CD4-positive, alpha-beta memory T cell (primary cell): ENCODE data around the gene SLC35F6. TPM values are rescaled to one million over a fixed set of nuclear protein-coding genes. Genes with fewer than 3 reads are reported as not detected.

Source experiments
- CTCF ChIA-PET: fragments of 350-600 bp; sonication (Branson Sonifier 250); formaldehyde crosslinking; loops from one replicate; lab custom pipeline; 2021; ENCODE audit warnings: inconsistent platforms; ENCODE audit not compliant: partially characterized antibody; lab: Charles Lee
- POLR2A ChIA-PET: fragments of 350-600 bp; sonication (Branson Sonifier 250); formaldehyde crosslinking; loops from one replicate; lab custom pipeline; 2021; ENCODE audit not compliant: partially characterized antibody; lab: Charles Lee
- DNase-seq, 5 donors: peaks; one replicate each; pipeline versions ENCODE4 v3.0.0 to v3.0.0-alpha.2; 2020 to 2022; ENCODE audit warnings: mixed read lengths in 1 of 5
- H3K27ac ChIP-seq: one replicate; pipeline ENCODE4 v1.7.0; 2013; ENCODE audit warnings: low read depth, low read length
- H3K27me3 ChIP-seq: 2 replicates; pipeline ENCODE4 v1.7.0; 2013; ENCODE audit warnings: mild to moderate bottlenecking, low read length, moderate library complexity; ENCODE audit not compliant: insufficient read depth
- H3K36me3 ChIP-seq: 2 replicates; pipeline ENCODE4 v1.7.0; 2013; ENCODE audit warnings: mild to moderate bottlenecking, low read length, moderate library complexity; ENCODE audit not compliant: insufficient read depth
- H3K4me1 ChIP-seq: 2 replicates; pipeline ENCODE4 v1.7.0; 2013; ENCODE audit warnings: mild to moderate bottlenecking, low read length, moderate library complexity; ENCODE audit not compliant: insufficient read depth
- H3K4me3 ChIP-seq, 2 donors: one replicate each; pipeline ENCODE4 v1.7.0; 2013; ENCODE audit warnings: low read length in 2 of 2, mild to moderate bottlenecking in 1 of 2
- H3K9me3 ChIP-seq, 2 donors: one replicate each; pipeline ENCODE4 v1.7.0; 2013; ENCODE audit warnings: low read length in 2 of 2, control low read depth in 1 of 2; ENCODE audit not compliant: control insufficient read depth in 1 of 2
- H3K27ac Mint-ChIP-seq, 7 donors: one replicate each; pipeline ENCODE4 v1.8.0; 2020 to 2021; ENCODE audit warnings: mixed read lengths in 7 of 7, mild to moderate bottlenecking in 6 of 7, inconsistent platforms in 3 of 7, moderate library complexity in 3 of 7
- H3K27me3 Mint-ChIP-seq, 2 donors: one replicate each; pipeline ENCODE4 v1.8.0; 2020 to 2021; ENCODE audit warnings: mixed read lengths in 2 of 2
- H3K36me3 Mint-ChIP-seq, 2 donors: one replicate each; pipeline ENCODE4 v1.8.0; 2020 to 2021; ENCODE audit warnings: mixed read lengths in 2 of 2, inconsistent platforms in 1 of 2, mild to moderate bottlenecking in 1 of 2
- H3K4me1 Mint-ChIP-seq, 4 donors: one replicate each; pipeline ENCODE4 v1.8.0; 2020 to 2021; ENCODE audit warnings: mixed read lengths in 4 of 4, mild to moderate bottlenecking in 1 of 4
- H3K4me3 Mint-ChIP-seq, 8 donors: one replicate each; pipeline ENCODE4 v1.8.0; 2020 to 2021; ENCODE audit warnings: mixed read lengths in 8 of 8, mild to moderate bottlenecking in 7 of 8, moderate library complexity in 6 of 8, inconsistent platforms in 3 of 8
- H3K9me3 Mint-ChIP-seq, 8 donors: one replicate each; pipeline ENCODE4 v1.8.0; 2020 to 2021; ENCODE audit warnings: mixed read lengths in 8 of 8, mild to moderate bottlenecking in 5 of 8, inconsistent platforms in 3 of 8, moderate library complexity in 1 of 8
- intact Hi-C: fragments of 100-400 bp; cut with micrococcal nuclease; formaldehyde crosslinking; loops from one replicate; pipeline ENCODE4 v1.15.1; 2023
- polyA plus RNA-seq, 2 donors: library from polyadenylated mRNA; unstranded; fragments of 300-500 nt; fragmentation: Illumina TruSeq; gene quantifications; one replicate each; pipeline ENCODE4 v1.2.3, GENCODE V29; 2021
- total RNA-seq, 2 experiments: library from RNA; stranded (reverse); gene quantifications; one replicate each; pipeline ENCODE4 v1.2.3, GENCODE V29; 2021

SLC35F6 gene
- total and polyA plus RNA-seq, 4 experiments from 2014 or later = 4.8 to 22.2 (median 13.5) TPM

DNA sequence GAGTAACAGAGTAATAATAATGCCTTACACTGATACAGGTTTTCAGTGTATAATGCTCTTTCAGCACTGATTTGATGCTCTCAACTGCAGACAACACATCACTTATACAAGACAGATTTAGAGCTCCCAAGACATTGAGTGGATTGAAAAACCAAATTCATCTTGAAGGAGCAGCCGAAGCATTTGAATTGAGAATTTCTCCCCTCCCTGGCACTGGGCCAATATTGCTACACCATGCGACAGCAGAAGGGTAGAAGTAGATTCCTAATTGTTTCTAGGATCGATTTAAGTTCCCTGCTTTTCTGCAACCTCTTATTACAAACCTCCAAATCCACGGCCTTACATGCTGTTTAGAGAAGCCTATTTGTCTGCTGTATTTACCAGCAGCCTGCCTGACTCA, 37.2 kb downstream of the SLC35F6 start:
- POLR2A ChIA-PET = no interaction called here
- H3K4me1 Mint-ChIP-seq = no peaks in the 10 kb centered on the region
- H3K27me3 Mint-ChIP-seq = no peaks in the 10 kb centered on the region
- H3K27ac Mint-ChIP-seq = peak overlapping the region in 1 of 7 donors; percentile 48
- no peaks in the 10 kb centered on the region for H3K36me3 Mint-ChIP-seq
- no peak for DNase-seq
- H3K4me3 Mint-ChIP-seq = no peak overlapping the region
- H3K4me1 ChIP-seq = no peaks in the 10 kb centered on the region
- no peaks in the 10 kb centered on the region for H3K9me3 ChIP-seq
- no peak overlapping the region for H3K4me3 ChIP-seq
- intact Hi-C loops = no loop called here
- H3K27me3 ChIP-seq = no peaks in the 10 kb centered on the region
- CTCF ChIA-PET = no interaction called here
- H3K36me3 ChIP-seq = no peaks in the 10 kb centered on the region
- H3K27ac ChIP-seq = no peak overlapping the region
- no peaks in the 10 kb centered on the region for H3K9me3 Mint-ChIP-seq

GRCh38 chr2:26801796-26802195, 37.7 kb downstream of the SLC35F6 start:
- CTCF ChIA-PET = no interaction called here
- POLR2A ChIA-PET = no interaction called here

DNA sequence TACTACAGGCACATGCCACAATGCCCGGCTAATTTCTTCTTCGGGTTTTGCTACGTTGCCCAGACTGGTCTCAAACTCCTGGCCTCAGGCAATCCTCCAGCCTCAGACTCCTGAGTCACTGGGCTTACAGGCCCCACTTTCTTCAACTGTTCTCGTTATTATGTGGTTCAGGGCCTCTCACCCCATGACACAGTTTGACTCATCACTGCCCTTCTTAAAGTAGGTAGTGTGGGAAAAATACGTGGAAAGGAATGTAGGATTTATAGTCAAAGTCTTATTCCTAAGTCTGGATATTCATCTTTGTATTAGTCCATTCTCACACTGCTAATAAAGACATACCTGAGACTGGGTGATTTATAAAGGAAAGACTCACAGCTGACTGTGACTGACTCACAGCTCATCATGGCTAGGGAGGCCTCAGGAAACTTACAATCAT, 41.2 kb downstream of the SLC35F6 start:
- H3K4me1 ChIP-seq = peaks cover 4% of the 10 kb centered on the region
- no peak overlapping the region for H3K4me3 ChIP-seq
- CTCF ChIA-PET = no interaction called here
- H3K27ac Mint-ChIP-seq = no peak overlapping the region
- no peak for DNase-seq
- H3K27me3 Mint-ChIP-seq = no peaks in the 10 kb centered on the region
- H3K9me3 Mint-ChIP-seq = no peaks in the 10 kb centered on the region
- H3K9me3 ChIP-seq = no peaks in the 10 kb centered on the region
- no peak overlapping the region for H3K27ac ChIP-seq
- H3K36me3 Mint-ChIP-seq = no peaks in the 10 kb centered on the region
- H3K36me3 ChIP-seq = no peaks in the 10 kb centered on the region
- peaks cover 5 to 9% (median 8%) of the 10 kb centered on the region in 4 donors for H3K4me1 Mint-ChIP-seq
- H3K27me3 ChIP-seq = no peaks in the 10 kb centered on the region
- POLR2A ChIA-PET = no interaction called here
- H3K4me3 Mint-ChIP-seq = no peak overlapping the region
- intact Hi-C loops = no loop called here

More at GRCh38 chr2:26801796-26802195, 37.7 kb downstream of the SLC35F6 start:
- Mint-ChIP-seq H3K9me3 (no peaks in the 10 kb centered on the region), H3K4me1 (no peaks in the 10 kb centered on the region), H3K4me3 (no peak overlapping the region), H3K36me3 (no peaks in the 10 kb centered on the region), H3K27ac (peak overlapping the region in 2 of 7 donors; percentile 41 to 48), H3K27me3 (no peaks in the 10 kb centered on the region)
- H3K36me3 ChIP-seq = no peaks in the 10 kb centered on the region
- no peak overlapping the region for H3K27ac ChIP-seq
- no peaks in the 10 kb centered on the region for H3K4me1 ChIP-seq
- intact Hi-C loops = no loop called here
- H3K9me3 ChIP-seq = no peaks in the 10 kb centered on the region
- no peaks in the 10 kb centered on the region for H3K27me3 ChIP-seq
- DNase-seq = no peak
- H3K4me3 ChIP-seq = no peak overlapping the region

GRCh38 chr2:26807788-26808460, 43.8 kb downstream of the SLC35F6 start:
- Histone ChIP-seq H3K4me3 (no peak overlapping the region), H3K4me1 (peaks cover 10% of the 10 kb centered on the region), H3K36me3 (no peaks in the 10 kb centered on the region), H3K9me3 (no peaks in the 10 kb centered on the region), H3K27ac (no peak overlapping the region), H3K27me3 (no peaks in the 10 kb centered on the region)
- H3K36me3 Mint-ChIP-seq = no peaks in the 10 kb centered on the region
- H3K9me3 Mint-ChIP-seq = no peaks in the 10 kb centered on the region
- POLR2A ChIA-PET = no interaction called here
- H3K4me1 Mint-ChIP-seq = peaks cover 9 to 19% (median 10%) of the 10 kb centered on the region in 4 donors
- CTCF ChIA-PET = interaction anchor here (0.7 to 1.0 kb wide), 2 partner anchors 11 to 51 kb away, joined by 3 read pairs; no protein-coding TSS in a partner anchor
- peaks cover 0 to 10% of the 10 kb centered on the region in 2 donors for H3K27me3 Mint-ChIP-seq
- H3K27ac Mint-ChIP-seq = peak overlapping the region in 1 of 7 donors; percentile 76
- no peak overlapping the region for H3K4me3 Mint-ChIP-seq
- intact Hi-C loops = no loop called here
- no peak for DNase-seq

GRCh38 chr2:26809211-26809610, 45.1 kb downstream of the SLC35F6 start:
- Histone ChIP-seq H3K9me3 (no peaks in the 10 kb centered on the region), H3K4me1 (peaks cover 10% of the 10 kb centered on the region), H3K4me3 (no peak overlapping the region), H3K36me3 (no peaks in the 10 kb centered on the region), H3K27me3 (no peaks in the 10 kb centered on the region), H3K27ac (no peak overlapping the region)
- DNase-seq = no peak
- Mint-ChIP-seq H3K4me3 (no peak overlapping the region), H3K9me3 (no peaks in the 10 kb centered on the region), H3K27me3 (peaks cover 0 to 10% of the 10 kb centered on the region in 2 donors), H3K4me1 (peaks cover 9 to 19% (median 10%) of the 10 kb centered on the region in 4 donors), H3K27ac (peak overlapping the region in 1 of 7 donors; percentile 10), H3K36me3 (no peaks in the 10 kb centered on the region)
- POLR2A ChIA-PET = no interaction called here
- intact Hi-C loops = no loop called here
- CTCF ChIA-PET = interaction anchor here (1.1 kb wide), 1 partner anchor 37 kb away, joined by 3 read pairs; no protein-coding TSS in a partner anchor

- Mint-ChIP-seq H3K4me1 (peaks cover 9 to 19% (median 10%) of the 10 kb centered on the region in 4 donors), H3K36me3 (peaks cover 0 to under 1% of the 10 kb centered on the region in 2 donors), H3K27me3 (peaks cover 2 to 13% of the 10 kb centered on the region in 2 donors), H3K4me3 (peak overlapping the region in 5 of 8 donors; percentile 4 to 67 (median 43)), H3K9me3 (no peaks in the 10 kb centered on the region), H3K27ac (peak overlapping the region in 3 of 7 donors; percentile 3 to 23 (median 3))
- DNase-seq = peak in 4 of 5 donors; percentile 12 to 17 (median 15)
- ChIA-PET CTCF (interaction anchor here (1.1 kb wide), 1 partner anchor 38 kb away, joined by 3 read pairs; no protein-coding TSS in a partner anchor), POLR2A (no interaction called here)
- no peaks in the 10 kb centered on the region for H3K9me3 ChIP-seq
- no peaks in the 10 kb centered on the region for H3K36me3 ChIP-seq
- intact Hi-C loops = no loop called here
- no peak overlapping the region for H3K4me3 ChIP-seq
- H3K27ac ChIP-seq = no peak overlapping the region
- no peaks in the 10 kb centered on the region for H3K27me3 ChIP-seq
- H3K4me1 ChIP-seq = peaks cover 10% of the 10 kb centered on the region
These were observed 45.9 kb downstream of the SLC35F6 start for GRCh38 chr2:26809876-26810577.

GRCh38 chr2:26811261-26811660, 47.2 kb downstream of the SLC35F6 start:
- no peak overlapping the region for H3K4me3 Mint-ChIP-seq
- H3K27ac Mint-ChIP-seq = no peak overlapping the region
- Histone ChIP-seq H3K27ac (no peak overlapping the region), H3K4me3 (no peak overlapping the region), H3K36me3 (no peaks in the 10 kb centered on the region), H3K4me1 (peaks cover 10% of the 10 kb centered on the region), H3K9me3 (no peaks in the 10 kb centered on the region), H3K27me3 (no peaks in the 10 kb centered on the region)
- ChIA-PET POLR2A (no interaction called here), CTCF (no interaction called here)
- H3K4me1 Mint-ChIP-seq = peaks cover 9 to 19% (median 10%) of the 10 kb centered on the region in 4 donors
- DNase-seq = no peak
- H3K36me3 Mint-ChIP-seq = peaks cover 0 to 3% of the 10 kb centered on the region in 2 donors
- no peaks in the 10 kb centered on the region for H3K9me3 Mint-ChIP-seq
- intact Hi-C loops = no loop called here
- H3K27me3 Mint-ChIP-seq = peaks cover 6 to 16% of the 10 kb centered on the region in 2 donors
